ENCODE data around the gene NTRK2. TPM values are rescaled to one million over a fixed set of nuclear protein-coding genes. Genes with fewer than 3 reads are reported as not detected.

The NTRK2 gene
- total RNA-seq, 1 experiment from 2014 or later: under 0.01 TPM

DNA sequence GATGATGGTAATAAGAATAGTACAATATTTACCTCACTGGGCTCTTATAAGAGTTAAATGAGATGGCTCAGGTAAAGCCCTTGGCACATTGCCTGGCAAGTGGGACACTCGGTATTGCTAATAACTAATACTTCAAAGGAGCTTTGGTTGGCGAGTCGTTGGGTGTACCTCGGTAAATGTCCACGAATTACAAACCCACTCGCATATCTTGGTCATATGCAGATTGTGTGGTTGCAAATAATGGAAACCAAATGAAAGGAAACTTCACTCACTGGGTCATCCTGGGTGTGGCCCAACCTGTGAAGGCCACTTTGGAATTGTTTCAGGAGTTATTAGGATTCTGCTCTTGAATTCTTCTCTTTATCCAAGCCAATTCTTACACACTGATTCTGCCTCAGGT lies 147.5 kb downstream of the NTRK2 start:
- DNase-seq (ENCODE audit: low read depth): no peak

DNA sequence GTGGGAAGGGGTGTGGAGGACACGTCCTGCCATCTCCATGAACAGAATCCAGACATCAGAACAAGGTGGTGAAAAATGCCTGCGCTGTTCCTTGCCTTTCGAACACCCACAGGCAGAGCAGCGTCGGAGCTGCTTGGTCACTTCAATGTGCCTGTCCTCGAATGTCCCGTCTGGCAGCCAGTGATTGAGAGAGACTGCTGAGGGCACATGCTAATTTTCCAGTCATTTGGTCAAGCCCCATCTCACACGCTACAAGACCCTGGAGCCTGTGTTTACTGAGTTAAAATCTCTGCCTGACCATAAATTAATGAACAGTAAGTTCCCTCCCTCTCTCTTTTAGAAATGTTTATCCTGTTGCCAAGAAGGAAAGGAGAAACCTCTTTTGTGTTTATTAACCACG lies 149.3 kb downstream of the NTRK2 start:
- DNase-seq (ENCODE audit: low read depth): no peak

DNA sequence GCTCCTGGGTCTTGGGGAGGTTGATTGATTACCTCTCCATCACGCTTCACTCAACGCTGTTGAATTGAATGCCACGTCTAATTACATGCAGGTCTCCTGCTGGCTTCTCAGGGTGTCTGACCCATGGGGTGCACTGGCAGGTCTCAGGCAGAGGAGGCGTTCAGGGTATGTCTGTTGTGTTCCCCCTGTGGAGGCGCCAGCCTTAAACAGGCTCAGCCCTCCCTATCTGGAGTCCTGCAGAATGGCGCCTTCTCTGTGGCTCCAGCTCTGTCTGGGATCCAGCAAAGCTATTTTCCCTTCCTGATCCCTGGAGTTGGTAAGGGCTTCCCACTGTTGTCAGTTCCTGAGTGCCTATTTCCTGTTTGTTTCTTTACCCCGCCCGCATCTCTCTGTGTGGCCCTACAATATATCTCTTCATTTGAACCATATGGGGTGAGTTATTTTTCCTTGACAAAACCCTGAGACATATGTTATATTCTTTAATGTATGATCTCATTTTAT lies 150.0 kb downstream of the NTRK2 start:
- DNase-seq (ENCODE audit: low read depth): no peak

GRCh38 chr9:84821431-84821830 lies 151.9 kb downstream of the NTRK2 start:
- DNase-seq (ENCODE audit: low read depth): no peak

GRCh38 chr9:84822589-84823233 lies 153.2 kb downstream of the NTRK2 start:
- DNase-seq (ENCODE audit: low read depth): no peak

- no peak for DNase-seq (ENCODE audit: low read depth)
Observed at GRCh38 chr9:84823421-84824271, 154.1 kb downstream of the NTRK2 start.

- DNase-seq (ENCODE audit: low read depth): no peak
Observed at GRCh38 chr9:84827216-84827765, 157.8 kb downstream of the NTRK2 start.

GRCh38 chr9:84828046-84828445 lies 158.5 kb downstream of the NTRK2 start:
- no peak for DNase-seq (ENCODE audit: low read depth)

DNA sequence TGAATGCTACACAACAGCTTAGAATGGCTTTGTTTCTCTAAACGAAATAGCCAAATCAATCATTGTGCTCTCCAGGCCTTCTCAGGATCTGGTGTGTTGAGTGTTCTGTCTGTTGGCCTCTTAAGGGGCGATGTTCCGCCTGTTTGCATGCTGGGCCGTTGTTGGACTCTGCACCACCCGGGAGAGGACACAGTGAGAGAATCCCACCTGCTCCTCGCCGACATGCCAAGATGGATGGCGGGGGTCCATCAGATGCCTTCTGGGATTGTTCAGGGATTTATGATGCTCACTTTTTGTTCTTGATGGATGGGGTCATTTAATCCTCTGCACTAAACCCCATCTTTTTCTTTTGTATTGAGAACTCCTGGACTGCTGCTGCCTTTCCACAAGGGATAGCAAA lies 159.9 kb downstream of the NTRK2 start:
- no peak for DNase-seq (ENCODE audit: low read depth)

- DNase-seq (ENCODE audit: low read depth): no peak
Observed at GRCh38 chr9:84829997-84830696, 160.6 kb downstream of the NTRK2 start.

DNA sequence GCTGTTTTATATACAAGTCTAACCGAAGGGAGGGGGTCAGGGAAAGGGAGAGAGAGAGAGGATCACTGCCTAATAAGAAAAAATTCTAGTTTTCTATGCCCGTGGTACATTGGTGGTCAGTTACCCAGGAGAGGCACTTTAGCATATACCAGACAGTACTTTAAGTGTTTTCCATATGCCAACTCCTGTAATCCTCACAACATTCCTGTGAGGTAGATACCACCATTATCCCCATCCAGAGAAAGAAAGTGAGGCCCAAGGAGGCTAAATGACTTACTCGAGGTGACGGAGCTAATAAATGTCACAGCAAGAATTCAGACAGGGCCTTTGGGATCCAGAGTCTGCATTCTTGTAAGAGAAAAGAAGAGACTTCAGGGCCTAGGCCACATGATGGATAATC lies 161.8 kb downstream of the NTRK2 start:
- DNase-seq (ENCODE audit: low read depth): no peak

GRCh38 chr9:84832453-84832852 lies 162.9 kb downstream of the NTRK2 start:
- no peak for DNase-seq (ENCODE audit: low read depth)

- no peak for DNase-seq (ENCODE audit: low read depth)
Observed at GRCh38 chr9:84834426-84834825, 164.9 kb downstream of the NTRK2 start.

DNA sequence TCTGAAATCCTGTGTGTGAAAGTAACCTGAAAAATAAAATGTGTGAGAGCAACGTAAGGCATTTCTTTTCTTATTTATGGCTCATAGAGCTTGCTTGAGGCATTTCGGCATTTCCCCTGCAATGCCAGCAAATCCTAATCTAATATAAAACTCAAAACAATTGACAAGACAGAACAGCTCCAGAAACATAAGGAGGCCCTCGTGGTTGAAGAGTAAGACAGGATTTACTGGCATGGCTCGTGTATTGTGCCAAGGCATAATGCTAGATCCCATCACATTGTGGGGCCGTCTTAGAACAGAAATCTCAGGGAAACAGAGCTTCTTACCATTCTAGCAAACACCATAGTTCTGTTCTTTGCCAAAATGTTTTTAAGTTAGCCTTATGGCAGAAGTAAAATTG lies 166.2 kb downstream of the NTRK2 start:
- no peak for DNase-seq (ENCODE audit: low read depth)

DNA sequence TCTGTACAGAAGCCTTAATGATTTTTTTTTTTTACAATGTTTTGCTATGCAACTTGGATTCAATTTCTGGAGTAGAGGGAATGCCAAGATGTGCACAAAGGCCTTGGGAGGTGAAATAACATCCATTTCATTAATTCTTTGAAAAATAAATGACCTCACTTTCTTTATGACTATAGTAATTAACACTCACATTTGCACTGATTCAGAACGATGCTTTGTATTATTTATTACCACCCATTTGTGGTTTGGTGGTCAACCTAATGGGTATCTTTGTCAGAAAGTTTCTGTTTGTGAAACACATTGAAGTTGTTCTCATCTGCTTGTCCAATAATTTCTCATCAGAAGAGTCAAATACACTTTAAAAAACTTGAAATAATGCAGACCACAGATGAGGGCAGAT lies 169.3 kb downstream of the NTRK2 start:
- no peak for DNase-seq (ENCODE audit: low read depth)

- DNase-seq (ENCODE audit: low read depth): no peak
Observed at GRCh38 chr9:84839541-84839940, 170.0 kb downstream of the NTRK2 start.

DNA sequence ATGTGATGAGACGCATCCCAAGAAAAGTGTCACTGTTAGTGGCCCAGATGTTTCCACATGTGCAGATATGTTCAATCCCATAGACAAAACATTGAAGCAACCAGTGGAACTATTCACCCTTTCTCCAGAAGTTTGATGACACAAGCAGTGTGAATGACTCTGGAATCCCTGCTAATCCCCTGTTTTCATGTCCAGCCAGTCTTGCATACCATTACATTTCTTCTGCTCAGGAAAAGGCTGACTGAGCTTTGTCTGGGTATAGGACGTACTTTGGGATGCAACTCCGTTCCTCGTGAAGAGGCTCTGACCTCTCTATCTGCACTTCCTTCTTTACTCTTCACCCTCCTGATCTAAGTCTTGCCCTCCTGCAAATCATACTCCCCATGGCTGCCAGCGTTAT lies 172.4 kb downstream of the NTRK2 start:
- no peak for DNase-seq (ENCODE audit: low read depth)

- DNase-seq (ENCODE audit: low read depth): no peak
Observed at GRCh38 chr9:84843175-84843824, 173.8 kb downstream of the NTRK2 start.

- no peak for DNase-seq (ENCODE audit: low read depth)
Observed at GRCh38 chr9:84845956-84846900, 176.7 kb downstream of the NTRK2 start.

- DNase-seq (ENCODE audit: low read depth): no peak
Observed at GRCh38 chr9:84846906-84847305, 177.4 kb downstream of the NTRK2 start.

DNA sequence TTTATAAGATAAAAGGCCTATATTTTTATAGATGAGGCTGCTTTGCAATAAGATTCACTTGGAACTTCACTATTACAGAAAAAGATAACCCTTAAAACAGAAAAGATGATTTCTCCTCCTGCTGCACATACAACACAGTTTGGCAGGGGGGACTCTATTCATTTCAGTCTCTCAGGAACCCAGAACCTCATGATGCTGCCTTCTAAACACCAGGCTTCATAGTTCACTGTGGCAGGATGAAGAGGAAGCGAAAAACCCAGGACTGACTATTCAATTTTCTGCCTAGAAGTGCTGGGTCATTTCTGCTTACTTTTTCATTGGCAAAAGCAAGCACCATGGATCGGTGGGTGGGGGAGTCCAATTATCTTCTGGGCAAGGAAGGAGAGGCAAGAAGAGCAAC lies 179.5 kb downstream of the NTRK2 start:
- no peak for DNase-seq (ENCODE audit: low read depth)

All from RPMI7951 (cell line).